Right lobe of liver (tissue), 4 donors: ENCODE results near the gene VSIG2.

Experiments used
- POLR2A ChIP-seq: fragments of 450-650 bp; IDR thresholded peaks from one replicate; pipeline ENCODE4 v1.6.1; 2017; ENCODE audit warnings: antibody characterized with exemption, mild to moderate bottlenecking
- TF ChIP-seq, protein P1 (sequence below), 4 donors: fragments of 200-600 bp in 3 of 4; fragments of 450-650 bp in 1 of 4; IDR thresholded peaks; one replicate each; pipeline versions ENCODE4 v1.5.1 to v1.8.0; 2016 to 2022; ENCODE audit warnings: antibody characterized with exemption in 4 of 4, mild to moderate bottlenecking in 2 of 4
- donor health status: DM: no; HTN: no; CAD: no.
- donor health status: DM: no; HTN: no; CAD: no.
- donor health status: DM: no; HTN: yes; CAD: no.

DNA sequence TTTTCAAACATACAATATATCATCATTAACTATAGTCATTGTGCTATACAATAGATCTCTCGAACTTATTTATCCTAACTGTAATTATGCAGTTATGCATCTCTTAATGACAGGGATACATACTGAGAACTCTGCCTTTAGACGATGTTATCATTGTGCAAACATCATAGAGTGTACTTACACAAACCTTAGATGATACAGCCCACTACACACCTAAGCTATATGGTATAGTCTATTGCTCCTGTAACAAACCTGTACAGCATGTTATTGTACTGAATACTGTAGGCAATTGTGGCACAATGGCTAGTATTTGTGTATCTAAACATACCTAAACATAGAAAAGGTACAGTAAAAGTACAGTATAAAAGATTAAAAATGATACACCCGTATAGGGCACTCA lies 39.7 kb downstream of the VSIG2 start:
- TF ChIP-seq, protein P1, sequence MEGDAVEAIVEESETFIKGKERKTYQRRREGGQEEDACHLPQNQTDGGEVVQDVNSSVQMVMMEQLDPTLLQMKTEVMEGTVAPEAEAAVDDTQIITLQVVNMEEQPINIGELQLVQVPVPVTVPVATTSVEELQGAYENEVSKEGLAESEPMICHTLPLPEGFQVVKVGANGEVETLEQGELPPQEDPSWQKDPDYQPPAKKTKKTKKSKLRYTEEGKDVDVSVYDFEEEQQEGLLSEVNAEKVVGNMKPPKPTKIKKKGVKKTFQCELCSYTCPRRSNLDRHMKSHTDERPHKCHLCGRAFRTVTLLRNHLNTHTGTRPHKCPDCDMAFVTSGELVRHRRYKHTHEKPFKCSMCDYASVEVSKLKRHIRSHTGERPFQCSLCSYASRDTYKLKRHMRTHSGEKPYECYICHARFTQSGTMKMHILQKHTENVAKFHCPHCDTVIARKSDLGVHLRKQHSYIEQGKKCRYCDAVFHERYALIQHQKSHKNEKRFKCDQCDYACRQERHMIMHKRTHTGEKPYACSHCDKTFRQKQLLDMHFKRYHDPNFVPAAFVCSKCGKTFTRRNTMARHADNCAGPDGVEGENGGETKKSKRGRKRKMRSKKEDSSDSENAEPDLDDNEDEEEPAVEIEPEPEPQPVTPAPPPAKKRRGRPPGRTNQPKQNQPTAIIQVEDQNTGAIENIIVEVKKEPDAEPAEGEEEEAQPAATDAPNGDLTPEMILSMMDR (IDR thresholded peaks at IDR 0.05): no peak
- TF ChIP-seq POLR2A: no peak
